Measurements from ENCODE around the gene OLIG1. TPM values are rescaled to one million over a fixed set of nuclear protein-coding genes. Genes with fewer than 3 reads are reported as not detected.
A peak's percentile ranks its signal among the peaks of the same experiment; 100 is the strongest.

Gene OLIG1
- total RNA-seq, 1 donor from 2014 or later = not detected

DNA sequence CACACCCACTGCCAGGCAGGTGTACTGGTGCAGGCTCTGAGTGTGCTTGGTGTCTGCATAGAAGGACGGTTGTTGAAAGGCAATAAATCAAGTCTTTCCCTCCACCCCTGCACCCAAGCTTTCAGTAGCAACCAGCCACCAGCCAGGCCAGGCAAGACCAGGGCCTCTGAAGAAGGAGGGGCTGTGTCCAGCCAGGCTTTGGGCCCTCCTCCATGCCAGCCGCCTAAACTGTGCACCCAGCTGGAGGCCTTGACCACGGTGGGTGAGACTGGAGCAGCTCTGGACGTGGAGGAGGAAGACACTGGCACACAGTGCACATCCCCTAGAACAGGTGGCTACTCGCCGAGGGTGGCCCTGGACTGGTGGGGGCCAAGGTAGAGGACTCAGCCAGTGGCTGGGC lies 39.3 kb upstream of the OLIG1 start:
- no peak for DNase-seq (ENCODE audit: extremely low read depth, low read depth, low spot score)

DNA sequence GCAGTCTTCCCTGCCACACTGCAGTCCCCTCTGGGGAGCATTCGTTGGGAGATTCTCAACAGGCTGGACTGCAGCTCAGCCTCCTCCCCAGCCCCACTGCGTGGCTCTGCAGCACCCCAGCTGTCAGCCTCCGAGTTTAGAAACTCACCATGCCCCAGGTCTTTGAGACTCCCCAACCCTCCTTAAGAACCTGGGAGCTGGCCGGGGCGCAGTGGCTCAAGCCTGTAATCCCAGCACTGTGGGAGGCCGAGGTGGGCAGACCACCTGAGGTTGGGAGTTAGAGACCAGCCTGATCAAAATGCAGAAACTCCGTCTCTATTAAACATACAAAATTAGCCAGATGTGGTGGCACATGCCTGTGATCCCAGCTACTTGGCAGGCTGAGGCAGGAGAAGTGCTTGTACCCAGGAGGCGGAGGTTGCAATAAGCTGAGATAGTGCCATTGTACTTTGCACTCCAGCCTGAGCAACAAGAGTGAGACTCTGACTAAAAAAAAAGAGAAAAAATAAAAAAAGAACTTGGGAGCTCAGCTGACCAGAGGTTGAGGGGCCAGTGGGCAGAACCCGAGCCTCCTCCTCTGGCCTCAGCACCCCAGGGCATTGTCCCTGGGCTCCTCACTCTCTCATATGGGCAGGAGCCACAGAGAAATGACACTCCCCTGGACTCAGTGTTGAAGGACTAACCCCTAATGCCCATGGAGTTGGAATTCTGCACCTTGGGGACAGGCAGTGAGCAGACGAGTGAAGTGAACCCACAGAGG lies 38.6 kb upstream of the OLIG1 start:
- DNase-seq (ENCODE audit: extremely low read depth, low read depth, low spot score) = no peak

DNA sequence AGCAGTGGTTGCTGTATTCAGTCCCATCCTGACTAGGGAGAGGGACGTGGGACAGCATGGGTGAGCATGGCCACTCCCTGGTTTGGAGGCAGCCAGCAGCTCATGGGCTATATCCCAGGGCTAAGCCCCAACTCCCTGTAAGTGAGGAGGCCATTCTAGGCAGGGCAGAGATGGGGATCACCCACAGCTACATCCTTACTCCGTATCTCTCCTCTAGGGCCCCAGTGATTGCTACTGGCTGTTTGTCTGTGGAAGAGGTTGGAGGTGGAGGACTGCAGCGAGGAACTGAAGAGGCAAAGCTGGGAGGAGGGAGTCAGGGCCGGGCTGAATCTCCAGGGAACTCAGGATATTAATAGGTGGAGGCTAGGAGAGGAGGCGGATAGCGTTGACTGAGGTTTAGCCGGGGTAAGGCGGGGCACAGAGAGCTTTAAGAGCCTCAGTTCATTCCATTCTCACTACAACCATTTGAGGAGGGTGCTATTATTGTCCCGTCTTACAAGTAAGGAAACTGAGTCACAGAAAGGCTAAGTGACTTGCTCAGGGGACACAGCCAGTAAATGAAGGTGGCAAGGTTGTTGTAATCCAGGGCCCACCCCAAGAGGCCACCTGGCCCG lies 37.4 kb upstream of the OLIG1 start:
- no peak for DNase-seq (ENCODE audit: extremely low read depth, low read depth, low spot score)

DNA sequence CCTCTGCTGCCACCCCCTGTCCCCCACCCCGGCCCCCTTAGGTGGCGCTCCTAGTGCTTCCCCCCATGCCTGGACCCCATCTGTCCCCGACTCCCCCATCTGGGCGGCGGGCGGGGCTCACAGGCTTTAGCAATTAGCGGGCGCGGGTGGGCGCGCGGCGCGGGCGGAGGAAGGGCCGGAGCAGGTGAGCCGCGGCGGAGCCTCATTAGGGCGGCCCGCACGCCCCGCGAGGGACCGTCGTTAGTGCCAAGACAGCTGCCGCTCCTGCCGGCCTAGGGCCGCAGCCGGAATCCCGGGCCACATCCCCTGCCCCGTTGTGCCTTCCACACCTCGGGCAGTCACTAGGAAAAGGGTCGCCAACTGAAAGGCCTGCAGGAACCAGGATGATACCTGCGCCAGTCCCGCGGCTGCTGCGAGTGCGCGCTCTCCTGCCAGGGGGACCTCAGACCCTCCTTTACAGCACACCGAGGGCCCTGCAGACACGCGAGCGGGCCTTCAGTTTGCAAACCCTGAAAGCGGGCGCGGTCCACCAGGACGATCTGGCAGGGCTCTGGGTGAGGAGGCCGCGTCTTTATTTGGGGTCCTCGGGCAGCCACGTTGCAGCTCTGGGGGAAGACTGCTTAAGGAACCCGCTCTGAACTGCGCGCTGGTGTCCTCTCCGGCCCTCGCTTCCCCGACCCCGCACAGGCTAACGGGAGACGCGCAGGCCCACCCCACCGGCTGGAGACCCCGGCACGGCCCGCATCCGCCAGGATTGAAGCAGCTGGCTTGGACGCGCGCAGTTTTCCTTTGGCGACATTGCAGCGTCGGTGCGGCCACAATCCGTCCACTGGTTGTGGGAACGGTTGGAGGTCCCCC lies 36.6 kb upstream of the OLIG1 start:
- DNase-seq (ENCODE audit: extremely low read depth, low read depth, low spot score) = no peak

DNA sequence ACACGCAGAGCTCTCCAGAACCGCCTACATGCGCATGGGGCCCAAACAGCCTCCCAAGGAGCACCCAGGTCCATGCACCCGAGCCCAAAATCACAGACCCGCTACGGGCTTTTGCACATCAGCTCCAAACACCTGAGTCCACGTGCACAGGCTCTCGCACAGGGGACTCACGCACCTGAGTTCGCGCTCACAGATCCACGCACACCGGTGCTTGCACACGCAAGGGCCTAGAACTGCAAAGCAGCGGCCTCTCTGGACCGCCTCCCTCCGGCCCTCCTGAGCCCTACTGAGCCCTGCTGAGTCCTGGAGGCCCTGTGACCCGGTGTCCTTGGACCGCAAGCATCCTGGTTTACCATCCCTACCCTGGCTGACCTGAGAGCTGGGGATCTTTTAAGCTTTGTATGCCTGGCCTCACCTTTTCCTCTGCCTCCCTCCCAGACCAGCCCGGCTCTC lies 36.0 kb upstream of the OLIG1 start:
- DNase-seq (ENCODE audit: extremely low read depth, low read depth, low spot score) = no peak

DNA sequence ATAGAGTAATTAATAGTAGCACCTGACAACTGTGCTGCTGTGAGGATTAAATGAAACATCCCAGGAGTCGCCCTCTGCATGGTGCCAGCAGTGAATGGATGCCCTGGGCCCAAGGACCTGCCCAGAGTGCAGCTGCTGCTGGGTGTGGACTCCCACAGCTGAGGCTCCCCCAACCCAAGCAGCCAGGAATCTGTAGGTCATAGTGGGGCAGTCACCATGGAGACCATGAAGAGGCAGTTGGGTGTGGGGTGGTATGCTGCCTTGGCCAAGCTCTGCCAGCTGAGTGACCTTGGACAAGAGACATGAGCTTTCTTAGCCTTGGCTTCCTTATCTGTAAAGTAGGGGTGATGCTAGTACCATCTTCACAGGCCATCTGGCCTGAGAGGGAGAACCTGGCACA lies 34.8 kb upstream of the OLIG1 start:
- no peak for DNase-seq (ENCODE audit: extremely low read depth, low read depth, low spot score)

DNA sequence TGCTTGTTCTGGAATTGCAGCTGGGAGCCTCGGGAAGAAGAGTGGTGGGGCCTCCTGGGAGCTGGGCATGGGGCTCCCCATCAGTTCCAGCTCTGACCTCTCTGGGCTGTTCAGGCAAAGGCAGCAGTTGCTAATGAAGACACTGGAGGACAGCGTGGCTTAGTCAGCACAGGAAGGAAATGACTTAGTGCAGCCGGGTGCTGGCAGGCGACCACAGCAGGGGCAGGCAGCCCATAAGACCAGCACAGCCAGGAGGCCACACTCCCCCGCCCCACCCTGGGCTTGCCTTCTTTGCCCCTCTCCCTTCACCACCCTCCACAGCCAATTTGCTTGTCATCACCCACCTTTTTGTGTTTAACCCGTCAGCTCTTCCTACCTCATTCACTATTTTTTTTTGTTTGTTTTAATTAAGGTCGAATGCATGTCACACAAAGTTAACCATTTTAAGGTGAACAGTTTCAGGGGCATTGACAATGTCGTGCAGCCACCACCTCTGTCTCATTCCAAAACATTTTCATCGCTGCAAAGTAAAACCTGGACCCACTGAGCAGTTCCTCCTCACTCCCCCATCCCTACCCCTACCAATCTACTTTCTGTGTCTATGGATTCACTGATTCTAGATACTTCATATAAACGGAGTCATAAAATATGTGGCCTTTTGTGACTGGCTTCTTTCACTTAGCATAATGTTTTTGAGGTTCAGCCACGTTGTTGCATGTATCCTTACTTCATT lies 33.3 kb upstream of the OLIG1 start:
- peak; percentile 25 for DNase-seq (ENCODE audit: extremely low read depth, low read depth, low spot score)

DNA sequence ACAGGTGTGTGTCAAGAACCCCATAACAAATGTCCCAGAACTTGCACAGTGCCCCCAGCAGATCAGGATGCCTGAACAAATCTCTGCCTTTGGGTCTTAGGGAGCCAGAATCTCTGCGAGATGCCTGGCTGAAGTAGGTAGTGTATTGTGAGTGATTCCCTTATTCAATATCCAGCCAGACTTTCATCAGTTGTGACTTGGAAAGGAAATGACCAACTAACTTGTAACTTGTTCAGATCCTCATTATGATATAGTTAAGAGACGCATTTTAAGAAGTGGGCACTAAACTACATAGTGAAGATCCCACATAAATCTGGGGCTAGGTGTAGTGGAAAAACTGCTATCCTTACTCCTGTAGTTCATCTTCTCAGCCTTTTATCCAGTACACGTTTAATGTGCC lies 32.4 kb upstream of the OLIG1 start:
- no peak for DNase-seq (ENCODE audit: extremely low read depth, low read depth, low spot score)

DNA sequence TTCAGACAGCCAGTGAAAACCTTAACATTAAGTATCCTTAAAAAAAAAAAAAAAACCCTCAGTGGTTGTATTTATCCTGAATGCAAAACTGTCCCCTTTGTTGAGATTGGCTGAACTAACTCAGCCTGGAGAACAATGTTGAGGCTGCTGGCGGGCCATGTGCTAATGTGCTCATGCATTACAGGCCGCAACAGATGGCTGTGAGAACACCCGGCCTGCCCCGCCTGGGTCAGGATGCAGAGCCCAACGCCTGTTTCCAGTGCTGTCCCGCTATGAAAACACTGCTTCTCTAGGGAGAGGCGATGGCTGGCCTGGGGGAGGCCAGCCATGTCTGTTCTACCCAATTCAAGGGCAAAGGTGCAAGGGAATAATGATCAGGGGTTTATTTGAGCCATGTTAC lies 30.4 kb upstream of the OLIG1 start:
- DNase-seq (ENCODE audit: extremely low read depth, low read depth, low spot score) = no peak

DNA sequence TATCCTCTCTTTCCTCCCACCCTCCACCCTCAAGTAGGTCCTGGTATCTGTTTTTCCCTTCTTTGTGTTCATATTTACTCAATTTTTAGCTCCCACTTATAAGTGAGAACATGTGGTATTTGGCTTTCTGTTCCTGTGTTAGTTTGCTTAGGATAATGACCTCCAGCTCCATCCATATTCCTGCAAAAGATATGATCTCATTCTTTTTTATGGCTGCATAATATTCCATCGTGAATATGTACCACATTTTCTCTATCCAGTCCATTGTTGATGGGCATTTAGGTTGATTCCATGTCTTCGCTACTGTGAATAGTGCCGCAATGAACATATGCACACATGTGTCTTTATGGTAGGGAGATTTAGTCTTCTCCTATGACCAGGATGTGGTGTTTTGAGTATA lies 29.7 kb upstream of the OLIG1 start:
- no peak for DNase-seq (ENCODE audit: extremely low read depth, low read depth, low spot score)

DNA sequence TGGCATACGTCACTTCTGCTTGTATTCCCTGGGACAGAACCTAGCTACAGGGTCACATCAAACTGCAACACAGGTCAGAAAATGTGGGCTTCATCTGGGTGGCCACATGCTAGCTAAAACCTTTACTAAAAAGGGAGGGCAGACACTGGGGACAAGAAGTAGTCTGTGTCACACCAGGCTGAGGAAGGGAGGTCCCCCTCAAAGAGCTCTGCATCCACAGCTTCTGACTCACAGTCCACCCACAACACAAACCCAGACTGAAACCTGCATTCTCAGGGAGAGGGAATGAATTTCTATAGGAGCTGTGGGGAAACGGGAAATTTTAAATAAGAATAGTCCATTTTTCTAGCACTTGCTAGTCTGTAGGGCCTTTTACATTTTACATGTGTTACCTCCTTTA lies 28.0 kb upstream of the OLIG1 start:
- no peak for DNase-seq (ENCODE audit: extremely low read depth, low read depth, low spot score)

DNA sequence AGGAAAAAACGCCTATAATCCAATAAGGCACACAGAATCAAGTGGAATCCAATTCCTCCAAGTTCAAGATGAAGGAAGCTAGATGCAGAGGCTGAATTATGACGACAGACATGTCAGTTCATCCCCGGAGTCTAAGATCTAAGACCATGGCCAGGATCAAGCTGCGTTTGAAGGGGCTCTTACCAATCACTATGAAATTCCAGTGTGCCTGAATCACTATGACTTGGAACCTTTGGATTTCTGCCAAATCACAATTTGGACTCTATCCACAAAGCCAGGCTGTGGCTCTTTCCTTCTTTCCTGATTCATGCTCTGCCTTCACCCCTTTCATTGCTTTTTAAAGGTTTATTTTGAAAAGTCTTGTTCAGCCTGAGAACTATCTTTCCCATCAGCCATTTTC lies 27.1 kb upstream of the OLIG1 start:
- DNase-seq (ENCODE audit: extremely low read depth, low read depth, low spot score) = peak; percentile 52

DNA sequence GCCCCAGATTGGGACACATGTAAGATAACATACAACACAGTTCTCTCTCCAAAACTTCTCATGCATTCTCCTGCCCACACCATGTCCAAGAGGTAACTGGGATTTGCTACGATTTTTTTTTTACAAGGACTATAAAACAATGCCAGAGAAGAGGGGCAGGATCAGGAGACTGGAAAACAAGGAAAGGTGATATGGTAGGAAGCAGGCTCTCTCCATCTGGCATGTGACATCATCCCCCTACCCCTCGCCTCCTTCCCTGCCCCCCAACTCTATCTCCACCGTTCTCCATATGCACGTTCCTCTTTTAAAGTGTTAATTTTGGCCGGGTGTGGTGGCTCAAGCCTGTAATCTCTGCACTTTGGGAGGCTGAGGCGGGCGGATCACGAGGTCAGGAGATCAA lies 23.5 kb upstream of the OLIG1 start:
- no peak for DNase-seq (ENCODE audit: extremely low read depth, low read depth, low spot score)

DNA sequence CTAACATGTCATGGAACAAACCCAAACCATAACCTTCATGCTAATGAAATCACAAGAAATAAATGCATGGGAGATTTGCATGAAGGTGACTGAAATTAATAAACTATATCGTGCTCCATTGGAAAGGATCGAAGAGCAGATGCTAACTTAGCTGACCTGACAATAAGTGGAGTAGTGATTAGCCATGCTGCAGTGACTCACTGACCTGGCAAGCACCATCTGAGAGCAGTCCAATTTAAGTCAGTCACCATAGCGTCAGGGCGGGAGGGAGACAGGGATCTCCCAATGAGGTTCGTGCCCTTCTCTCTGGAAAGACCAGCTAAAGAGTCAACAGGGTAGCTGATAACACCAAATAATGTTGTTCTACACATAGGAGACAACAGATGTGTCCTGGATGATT lies 22.7 kb upstream of the OLIG1 start:
- no peak for DNase-seq (ENCODE audit: extremely low read depth, low read depth, low spot score)

DNA sequence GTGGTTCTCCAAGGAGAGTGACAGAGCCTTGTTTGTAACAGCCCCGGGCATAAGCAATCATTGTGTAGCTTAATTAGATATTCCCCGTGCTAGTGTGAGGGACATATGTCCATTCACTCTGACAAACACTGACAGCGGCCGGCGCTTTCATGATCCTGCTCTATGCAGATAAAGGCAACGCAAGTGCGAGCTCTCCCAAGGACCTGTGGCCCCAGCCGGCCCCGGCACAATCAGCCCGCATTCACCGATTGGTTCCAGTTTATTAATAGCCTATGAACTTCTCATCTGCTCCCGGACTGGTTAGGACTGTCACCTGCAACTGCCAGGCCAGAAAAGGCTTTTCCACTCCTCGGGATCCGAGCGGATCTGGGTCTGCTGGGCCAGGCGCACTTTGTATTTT lies 18.0 kb upstream of the OLIG1 start:
- DNase-seq (ENCODE audit: extremely low read depth, low read depth, low spot score) = no peak

DNA sequence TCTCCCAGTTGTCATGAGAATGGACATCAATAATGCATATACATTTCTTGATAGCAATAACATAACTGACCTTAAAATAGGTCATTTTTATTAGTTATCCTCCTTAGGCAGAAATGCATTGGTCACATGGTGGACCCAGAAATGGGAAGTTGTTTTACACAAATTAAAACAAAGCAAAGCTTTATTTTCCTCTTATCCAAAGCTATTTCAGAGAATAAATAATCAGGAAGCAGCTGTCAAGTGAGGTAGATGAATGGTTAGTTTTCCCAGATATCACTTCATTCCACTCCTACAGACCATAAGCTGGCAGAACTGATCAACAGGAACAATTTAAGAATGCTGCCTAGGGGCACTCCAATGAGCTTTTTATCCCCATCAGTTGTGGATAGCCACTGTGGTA lies 16.0 kb upstream of the OLIG1 start:
- no peak for DNase-seq (ENCODE audit: extremely low read depth, low read depth, low spot score)

DNA sequence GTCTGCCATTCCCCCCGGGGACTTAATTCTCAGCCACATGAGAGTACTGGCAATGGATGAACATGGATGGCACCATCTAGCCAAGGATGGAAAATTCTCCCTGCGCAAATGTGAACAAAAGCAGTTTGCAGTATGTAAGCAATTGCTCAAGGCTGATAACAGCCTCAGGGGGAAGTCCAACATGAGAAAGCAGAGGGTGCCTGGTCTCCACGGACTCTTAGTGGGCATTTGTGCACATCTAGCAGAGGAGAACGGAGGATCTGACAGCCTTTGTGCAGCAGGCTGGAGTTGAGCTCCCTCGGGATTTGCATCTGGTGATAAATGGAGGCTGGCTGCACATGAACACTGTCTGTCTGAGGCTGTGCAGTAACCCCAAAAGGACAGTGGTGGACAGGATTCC lies 13.9 kb upstream of the OLIG1 start:
- no peak for DNase-seq (ENCODE audit: extremely low read depth, low read depth, low spot score)

DNA sequence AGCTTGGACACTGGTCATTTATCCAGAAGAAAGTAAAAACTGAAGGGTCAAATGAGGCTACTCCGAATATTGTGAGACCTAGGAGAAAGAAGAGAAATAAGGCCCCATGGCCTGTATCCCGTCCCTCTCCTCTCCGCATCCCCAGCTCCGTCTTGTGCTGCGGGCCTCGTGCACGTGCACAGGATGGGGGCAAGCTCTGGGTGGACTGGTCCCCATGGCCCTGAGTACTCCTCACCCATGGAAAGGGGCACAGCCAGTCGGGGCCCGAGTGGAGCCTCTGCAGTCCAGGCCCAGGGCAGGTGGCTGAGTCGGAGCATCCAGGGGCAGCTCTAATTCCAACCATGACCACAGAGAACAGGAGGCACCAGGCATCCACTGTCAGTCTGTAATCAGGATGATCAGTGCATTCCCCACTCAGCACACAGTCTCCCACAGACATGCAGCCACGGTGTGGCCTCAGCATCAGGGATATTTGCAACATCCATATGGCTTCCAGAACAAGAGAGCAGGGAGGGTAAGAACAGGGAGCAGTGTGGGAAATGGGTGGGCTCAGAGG lies 12.5 kb upstream of the OLIG1 start:
- no peak for DNase-seq (ENCODE audit: extremely low read depth, low read depth, low spot score)

DNA sequence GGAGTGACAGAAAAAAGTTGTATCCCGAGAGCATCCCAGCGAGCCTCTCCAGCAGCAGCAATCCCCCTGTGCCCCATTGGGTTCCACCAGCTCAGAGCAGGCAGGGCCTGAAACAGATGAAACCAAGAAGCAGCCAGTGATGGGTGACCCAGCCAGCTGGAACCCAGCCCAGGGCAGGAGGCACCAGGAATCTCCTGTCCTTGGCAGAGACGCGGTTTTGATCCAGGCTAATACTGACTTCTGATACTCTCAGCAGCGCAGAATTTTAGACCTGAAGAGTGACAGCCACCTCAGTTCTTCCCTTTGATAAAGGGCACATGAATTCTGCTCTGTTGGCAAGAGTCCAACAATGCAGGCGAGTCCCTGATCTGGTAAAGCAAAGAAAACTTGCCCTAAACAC lies 11.4 kb upstream of the OLIG1 start:
- DNase-seq (ENCODE audit: extremely low read depth, low read depth, low spot score) = no peak

DNA sequence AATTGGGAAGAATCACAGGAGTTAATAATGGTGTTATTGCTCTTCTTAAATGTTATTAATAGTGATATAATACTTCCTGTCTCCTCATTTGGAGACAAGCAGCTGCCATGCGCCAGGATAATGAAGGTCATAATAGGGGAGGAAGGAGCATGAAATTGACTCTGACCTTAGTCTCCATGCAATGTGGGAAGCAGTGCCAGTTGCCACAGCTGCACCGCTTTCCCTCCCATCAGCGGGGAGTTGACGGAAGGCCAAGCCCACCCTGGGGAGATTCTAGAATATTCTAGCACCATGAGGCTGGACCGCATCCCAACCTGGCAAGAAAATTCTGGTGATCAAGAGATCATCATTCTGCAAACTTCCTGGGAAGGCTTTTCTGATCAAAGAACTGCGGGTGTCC lies 11.0 kb upstream of the OLIG1 start:
- no peak for DNase-seq (ENCODE audit: extremely low read depth, low read depth, low spot score)

DNA sequence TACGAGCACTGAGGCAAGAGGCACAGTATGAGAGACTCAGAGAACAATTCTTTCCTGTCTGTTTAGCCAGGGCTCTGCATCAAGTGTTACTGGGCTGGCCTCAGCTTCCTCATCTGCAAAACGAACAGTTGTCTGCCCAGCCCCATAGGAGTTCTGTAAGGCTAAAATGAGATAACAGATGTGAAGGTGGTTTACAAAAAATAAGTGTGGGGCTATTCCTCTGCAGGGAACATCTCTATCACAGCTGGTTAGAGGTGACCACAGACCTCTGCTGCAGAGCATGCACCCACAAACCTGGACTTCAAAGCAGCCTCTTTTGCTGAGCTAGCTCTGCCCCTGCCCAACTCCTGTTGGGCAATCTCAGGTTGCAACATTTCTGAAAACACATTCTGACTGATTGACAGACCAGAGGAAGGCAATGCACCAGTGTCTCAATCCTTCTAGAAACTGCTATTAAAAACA lies 10.5 kb upstream of the OLIG1 start:
- DNase-seq (ENCODE audit: extremely low read depth, low read depth, low spot score) = no peak

Measured in glomerular endothelial cell (primary cell).